Left colon (tissue), 2 donors: ENCODE results near the gene DAG1. TPM values are rescaled to one million over a fixed set of nuclear protein-coding genes. Genes with fewer than 3 reads are reported as not detected.

ENCODE experiments used
- ATAC-seq: fragments of 200-7000 bp; cut with Tn5 transposase; one replicate; pipeline ENCODE4 v1.9.1; 2020; ENCODE audit warnings: mild to moderate bottlenecking, moderate library complexity
- DNase-seq, 2 donors: peaks; one replicate each; pipeline ENCODE4 v3.0.0-alpha.2; 2020
- intact Hi-C, 2 donors: fragments of 100-400 bp; cut with DNase I in 1 of 2; cut with micrococcal nuclease in 1 of 2; formaldehyde crosslinking; loops; one replicate each; pipeline versions ENCODE4 v1.11.2 to v1.14.0; 2022; cut with DNase I, micrococcal nuclease
- total RNA-seq, 2 donors: library from RNA; stranded (reverse); fragmentation: NEBNext Ultra II Directional; extraction: Animal tissue kit (Norgen Biotek cat#: 25700); gene quantifications; one replicate each; pipeline ENCODE4 v1.2.1, GENCODE V29; 2021
- donor health status: DM: no; HTN: no; CAD: no.
- donor health status: DM: yes; HTN: yes; CAD: no.

Gene DAG1
- total RNA-seq, 2 donors from 2014 or later, result 88.3 to 107 TPM

- intact Hi-C loops, result loop anchor here (5.0 to 10.0 kb wide), 2 partner anchors 136 to 139 kb away; partner anchors contain the start of gene APEH (in 2 of the 2)
- ATAC-seq (no peak), DNase-seq (no peak)
These were observed 66.2 kb downstream of the DAG1 start for GRCh38 chr3:49535971-49536874.

- intact Hi-C loops, result loop anchor here (5.0 to 10.0 kb wide), 2 partner anchors 135 to 138 kb away; partner anchors contain the start of gene APEH (in 2 of the 2)
- DNase-seq (no peak), ATAC-seq (no peak)
These were observed 66.9 kb downstream of the DAG1 start for GRCh38 chr3:49536875-49537533.

DNA sequence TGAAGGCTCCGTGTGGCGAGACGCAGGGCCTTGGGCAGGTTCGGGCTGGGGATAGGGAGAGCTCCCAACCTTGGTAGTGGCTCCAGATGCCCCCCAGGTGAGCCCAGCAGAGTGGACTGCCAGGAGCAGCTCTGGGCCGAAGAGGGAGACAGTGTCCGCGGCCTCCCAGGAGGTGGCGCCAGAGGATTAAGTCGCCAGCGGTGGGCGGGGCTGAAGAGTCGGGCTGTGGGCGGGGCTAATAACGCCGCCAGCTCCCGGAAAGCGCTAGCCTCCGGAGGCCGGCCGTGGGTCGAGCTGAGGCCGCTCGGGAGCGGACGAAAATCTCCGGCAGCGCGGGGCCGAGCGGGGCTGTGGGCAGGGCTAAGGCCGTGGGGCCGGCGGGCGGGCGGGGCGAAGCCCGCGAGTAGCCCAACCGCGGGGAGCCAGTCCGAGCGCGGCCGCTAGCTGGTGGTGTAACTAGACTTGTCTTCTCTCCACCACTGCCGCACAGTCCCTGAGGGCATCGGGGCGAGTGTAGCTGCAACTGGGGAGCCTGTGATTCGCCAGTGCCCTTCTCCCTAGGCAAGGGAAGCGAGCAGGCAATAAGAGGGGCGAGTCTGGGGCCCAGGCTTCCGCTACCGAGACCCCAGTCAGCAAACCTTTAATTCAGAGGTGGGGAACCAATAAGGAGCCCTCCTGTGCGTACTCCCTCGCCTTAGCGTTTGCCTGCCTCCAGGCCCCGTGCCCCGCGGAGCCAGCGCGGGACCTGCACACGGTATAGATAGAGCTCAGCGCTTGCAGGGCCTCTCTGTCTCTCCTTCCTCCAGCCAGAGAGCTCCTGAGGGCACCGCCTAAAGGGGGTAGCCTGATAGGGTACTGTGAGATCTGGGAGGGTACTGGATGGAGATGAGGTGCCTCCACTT lies 69.8 kb downstream of the DAG1 start:
- ATAC-seq (peak; percentile 97), DNase-seq (peak; percentile 90 to 96)
- intact Hi-C loops, result loop anchor here (5.0 to 10.0 kb wide), 2 partner anchors 132 to 135 kb away; partner anchors contain the start of gene APEH (in 2 of the 2)

DNA sequence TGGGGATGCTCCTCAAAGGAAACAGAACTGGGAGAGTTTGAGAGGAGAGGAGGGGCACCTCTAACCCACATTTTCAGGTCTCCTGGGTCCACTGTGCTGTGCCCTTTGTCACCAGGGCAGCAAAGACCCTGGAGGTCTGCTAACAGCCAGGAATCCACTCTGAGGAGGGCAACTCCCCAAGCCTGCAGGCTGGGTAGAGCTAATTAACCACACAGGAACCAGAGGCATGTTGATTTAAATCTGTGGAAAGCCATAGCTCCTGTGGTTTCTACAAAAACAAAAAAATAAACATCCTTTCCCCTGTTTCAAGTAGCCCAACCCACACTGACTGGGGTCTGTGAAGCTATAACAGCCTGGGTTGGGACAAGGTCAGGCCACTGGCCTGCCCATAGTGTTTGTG lies 82.0 kb downstream of the DAG1 start:
- DNase-seq (no peak), ATAC-seq (no peak)
- intact Hi-C loops, result no loop called here

- no peak for DNase-seq
- intact Hi-C loops, result no loop called here
- ATAC-seq, result no peak
These were observed 83.2 kb downstream of the DAG1 start for GRCh38 chr3:49553324-49553691.

DNA sequence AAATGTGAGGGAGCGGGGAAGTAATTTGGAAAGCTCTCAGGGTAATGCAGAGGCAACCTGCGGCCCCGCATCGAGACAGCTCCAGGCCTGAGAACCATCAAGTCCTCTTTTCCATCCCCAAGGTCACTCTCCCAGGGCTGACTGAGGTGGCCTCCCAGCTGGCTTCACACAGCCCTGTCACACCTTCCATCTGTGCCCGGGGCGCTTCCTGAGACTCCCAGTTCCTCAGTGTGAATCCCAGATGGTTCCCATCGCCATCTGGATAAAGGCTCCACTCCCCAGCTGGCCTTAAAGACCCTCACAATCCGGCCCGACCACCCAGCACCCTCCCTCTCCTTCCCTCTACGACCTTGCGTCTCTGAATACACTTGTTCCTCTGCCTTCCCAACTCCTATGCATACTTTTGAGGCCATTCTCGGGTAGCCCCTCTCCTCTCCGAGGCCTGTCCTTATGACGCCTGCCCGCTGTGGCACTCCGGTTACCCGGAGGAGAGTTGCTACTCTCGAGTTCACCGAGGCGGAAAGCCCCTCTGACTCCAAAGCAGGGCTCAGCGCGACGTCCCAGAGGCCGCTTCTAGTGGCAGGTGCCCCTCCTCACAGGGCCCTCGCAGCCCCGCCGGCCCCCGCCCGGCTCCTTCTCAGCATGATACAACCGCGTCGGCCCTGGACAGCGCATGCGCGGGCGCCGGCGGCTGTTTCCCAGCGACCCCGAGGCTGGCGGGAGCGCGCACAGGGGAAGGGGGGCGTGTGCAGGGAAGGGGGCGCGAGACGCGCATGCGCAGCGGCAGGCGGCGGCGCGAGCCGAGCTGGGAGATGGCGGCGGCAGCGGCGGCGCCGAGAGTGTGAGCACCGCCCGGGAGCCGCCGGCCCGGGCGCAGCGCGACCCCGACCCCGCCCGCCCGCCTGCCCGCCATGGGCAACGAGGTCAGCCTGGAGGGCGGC lies 83.9 kb downstream of the DAG1 start, which contains the start of gene BSN:
BSN (plus strand) TSS at position 786 of the 941 bp plus-strand sequence; CDS start at position 912, 126 bp downstream.
- ATAC-seq (peak; percentile 89), DNase-seq (peak; percentile 80 to 82)
- intact Hi-C loops, result no loop called here

DNA sequence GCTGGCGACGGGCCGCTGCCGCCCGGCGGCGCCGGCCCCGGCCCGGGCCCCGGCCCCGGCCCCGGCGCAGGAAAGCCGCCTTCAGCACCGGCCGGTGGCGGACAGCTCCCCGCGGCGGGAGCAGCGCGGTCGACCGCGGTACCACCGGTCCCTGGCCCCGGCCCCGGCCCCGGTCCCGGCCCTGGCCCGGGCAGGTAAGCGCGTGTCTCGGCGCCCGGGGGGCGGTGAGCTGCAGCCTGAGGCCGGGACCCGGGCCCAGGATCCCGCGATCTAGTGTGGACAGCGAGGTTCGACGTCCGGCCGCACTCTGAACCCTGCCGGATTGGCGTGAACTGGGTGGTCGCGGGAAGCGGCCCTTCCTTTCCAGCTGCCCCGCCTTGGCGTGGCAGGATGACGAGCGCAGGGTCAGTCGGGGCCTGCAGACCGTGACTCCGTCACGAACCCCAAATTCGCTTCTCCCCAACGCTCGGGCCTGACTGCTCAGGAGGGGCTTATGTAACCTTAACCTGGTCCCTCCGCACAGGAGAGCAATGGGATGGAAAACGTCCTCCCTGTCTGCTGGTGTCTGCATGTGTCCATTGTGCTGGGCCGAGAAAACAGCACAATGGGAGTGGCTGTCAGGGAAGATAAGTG lies 84.7 kb downstream of the DAG1 start:
- intact Hi-C loops, result no loop called here
- ATAC-seq (peak; percentile 89), DNase-seq (peak in 1 of 2 donors; percentile 63)

DNA sequence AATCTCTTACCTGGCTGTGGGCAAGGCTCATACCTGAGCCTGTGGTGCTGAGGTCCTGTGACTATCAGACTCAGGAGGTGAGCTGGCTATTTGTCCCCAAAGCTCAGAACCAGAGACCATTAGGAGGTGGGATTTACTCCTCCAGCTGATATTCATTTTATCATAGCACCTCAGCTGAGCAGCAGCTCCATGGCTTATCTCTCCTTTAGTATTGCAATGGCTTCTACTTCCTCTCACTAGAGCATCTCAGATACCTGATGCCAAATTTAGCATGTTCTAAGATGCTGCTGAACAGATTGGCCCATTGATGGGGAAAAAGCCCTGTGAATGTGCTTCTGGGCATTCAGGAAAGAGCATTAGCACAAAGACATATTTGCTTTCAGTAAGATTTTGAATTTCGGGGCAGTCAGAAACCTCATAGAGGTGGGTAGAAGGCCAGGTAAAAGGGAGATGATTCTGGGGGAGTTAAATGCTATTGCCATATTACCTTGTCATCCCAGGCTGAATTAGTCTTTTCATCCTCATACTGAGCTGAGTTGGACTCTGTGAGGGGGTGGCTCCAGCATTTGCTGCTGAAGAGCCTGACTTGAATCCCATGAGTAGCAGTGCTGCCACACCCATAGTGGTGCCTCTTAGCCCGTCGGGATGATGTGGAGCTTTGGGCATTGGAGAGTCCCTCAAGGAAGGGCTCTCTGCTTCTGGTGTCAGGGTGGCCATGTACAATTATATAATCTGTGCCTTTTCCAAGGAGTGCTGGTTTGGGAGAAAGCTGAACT lies 86.6 kb downstream of the DAG1 start:
- intact Hi-C loops, result no loop called here
- ATAC-seq (no peak), DNase-seq (no peak)

DNA sequence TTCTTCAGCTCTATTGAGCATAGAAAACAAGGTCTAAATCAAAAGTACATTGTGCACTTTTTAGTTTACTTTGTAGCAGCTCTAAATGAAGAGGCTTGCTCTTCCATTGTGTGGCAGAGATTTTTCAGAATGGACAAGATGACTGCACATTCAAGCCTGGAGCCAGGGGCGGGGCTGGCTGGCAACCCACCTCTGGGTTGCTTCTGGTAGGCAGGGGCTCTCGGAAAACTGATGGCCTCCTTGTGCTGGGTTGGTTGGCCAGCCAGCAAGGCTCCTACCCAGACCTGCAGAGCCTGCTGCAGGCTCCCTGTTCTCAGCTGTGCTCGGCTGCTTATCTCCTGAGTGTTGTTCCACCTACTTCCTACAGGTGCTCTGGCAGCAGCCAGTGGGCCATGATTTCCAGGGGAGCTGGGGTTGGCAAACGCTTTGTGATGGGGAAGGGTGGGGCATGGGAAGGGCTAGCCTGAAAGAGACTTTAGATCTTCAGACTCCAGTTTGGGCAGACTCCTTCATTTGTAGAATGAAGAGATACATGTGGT lies 93.0 kb downstream of the DAG1 start:
- DNase-seq, result no peak
- intact Hi-C loops, result no loop called here
- ATAC-seq, result peak; percentile 22

GRCh38 chr3:49563766-49564165 lies 93.7 kb downstream of the DAG1 start:
- no peak for DNase-seq
- intact Hi-C loops, result no loop called here
- ATAC-seq, result no peak

GRCh38 chr3:49566312-49566711 lies 96.2 kb downstream of the DAG1 start:
- ATAC-seq (no peak), DNase-seq (no peak)
- intact Hi-C loops, result no loop called here

DNA sequence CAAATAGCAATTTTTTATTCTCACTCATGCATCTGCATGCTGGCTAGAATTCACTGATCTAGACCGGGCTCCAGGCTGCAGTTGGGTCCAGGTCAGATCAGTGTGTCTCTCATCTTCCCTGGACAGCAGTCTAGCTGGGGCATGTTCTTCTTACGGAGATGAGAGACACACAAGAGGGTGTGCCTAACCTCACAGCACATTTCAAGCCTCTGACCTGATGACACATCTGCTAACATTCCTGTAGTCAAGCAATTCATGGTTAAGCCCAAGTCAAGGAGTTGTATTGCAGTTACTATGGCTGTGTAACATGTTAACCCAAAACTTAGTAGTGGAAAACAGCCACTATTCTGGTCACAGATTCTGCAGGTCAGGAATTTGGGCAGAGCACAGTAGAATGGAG lies 97.3 kb downstream of the DAG1 start:
- no peak for ATAC-seq
- intact Hi-C loops, result no loop called here
- no peak for DNase-seq

- intact Hi-C loops, result no loop called here
- DNase-seq, result no peak
- ATAC-seq, result no peak
These were observed 98.9 kb downstream of the DAG1 start for GRCh38 chr3:49568965-49569364.

GRCh38 chr3:49570028-49570654 lies 100.1 kb downstream of the DAG1 start:
- intact Hi-C loops, result no loop called here
- DNase-seq (no peak), ATAC-seq (no peak)

DNA sequence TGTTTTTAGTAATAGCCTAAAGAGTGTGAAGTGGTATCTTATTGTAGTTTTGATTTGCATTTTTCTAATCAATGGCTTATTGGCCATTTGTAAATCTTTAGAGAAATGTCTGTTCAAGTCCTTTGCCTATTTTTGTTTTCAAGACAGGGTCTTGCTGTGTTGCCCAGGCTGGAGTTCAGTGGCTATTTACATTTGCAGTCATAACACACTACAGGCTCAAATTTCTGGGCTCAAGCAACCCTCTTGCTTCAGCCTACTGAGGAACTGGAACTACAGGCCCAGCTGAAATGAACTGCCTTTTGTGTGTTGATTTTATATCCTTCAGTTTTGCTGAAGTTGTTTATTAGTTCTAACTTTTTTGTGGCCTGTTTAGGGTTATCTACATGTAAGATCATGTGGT lies 112.1 kb downstream of the DAG1 start:
- DNase-seq (no peak), ATAC-seq (no peak)
- intact Hi-C loops, result no loop called here
